Uterus (tissue), 2 donors: ENCODE measurements around the gene COL28A1.

Source experiments
- POLR2A ChIP-seq, 2 donors: fragments of 450-650 bp; IDR thresholded peaks; one replicate each; pipeline ENCODE4 v1.6.1; 2016; ENCODE audit warnings: antibody characterized with exemption in 2 of 2, mild to moderate bottlenecking in 1 of 2, moderate library complexity in 1 of 2
- TF ChIP-seq, protein P1 (sequence below), 4 experiments: fragments of 200-600 bp in 2 of 4; fragments of 450-650 bp in 2 of 4; sonication (generic) in 2 of 4; IDR thresholded peaks; one replicate each; pipeline ENCODE4 v1.5.1; 2016 to 2019; ENCODE audit warnings: antibody characterized with exemption in 4 of 4, mild to moderate bottlenecking in 2 of 4, moderate library complexity in 1 of 4

DNA sequence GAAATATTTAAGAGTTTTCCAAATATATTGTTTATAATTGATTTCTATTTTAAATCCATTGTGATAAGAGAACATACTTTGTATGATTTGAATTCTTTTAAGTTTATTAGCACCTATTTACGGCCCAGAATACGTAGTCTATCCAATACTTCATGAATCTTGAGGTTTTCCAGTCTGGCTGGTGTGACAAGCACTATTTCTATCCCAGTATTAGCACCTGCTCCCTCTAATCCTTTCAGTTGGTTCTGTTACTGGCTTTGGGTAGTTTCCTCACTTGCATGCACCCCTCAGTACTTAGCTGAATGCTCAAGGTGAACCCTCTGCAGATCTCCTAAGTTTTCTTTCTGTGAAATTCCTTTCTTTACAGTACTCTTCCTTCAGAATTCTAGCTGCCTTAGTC lies 186.5 kb downstream of the COL28A1 start:
- TF ChIP-seq, protein P1, sequence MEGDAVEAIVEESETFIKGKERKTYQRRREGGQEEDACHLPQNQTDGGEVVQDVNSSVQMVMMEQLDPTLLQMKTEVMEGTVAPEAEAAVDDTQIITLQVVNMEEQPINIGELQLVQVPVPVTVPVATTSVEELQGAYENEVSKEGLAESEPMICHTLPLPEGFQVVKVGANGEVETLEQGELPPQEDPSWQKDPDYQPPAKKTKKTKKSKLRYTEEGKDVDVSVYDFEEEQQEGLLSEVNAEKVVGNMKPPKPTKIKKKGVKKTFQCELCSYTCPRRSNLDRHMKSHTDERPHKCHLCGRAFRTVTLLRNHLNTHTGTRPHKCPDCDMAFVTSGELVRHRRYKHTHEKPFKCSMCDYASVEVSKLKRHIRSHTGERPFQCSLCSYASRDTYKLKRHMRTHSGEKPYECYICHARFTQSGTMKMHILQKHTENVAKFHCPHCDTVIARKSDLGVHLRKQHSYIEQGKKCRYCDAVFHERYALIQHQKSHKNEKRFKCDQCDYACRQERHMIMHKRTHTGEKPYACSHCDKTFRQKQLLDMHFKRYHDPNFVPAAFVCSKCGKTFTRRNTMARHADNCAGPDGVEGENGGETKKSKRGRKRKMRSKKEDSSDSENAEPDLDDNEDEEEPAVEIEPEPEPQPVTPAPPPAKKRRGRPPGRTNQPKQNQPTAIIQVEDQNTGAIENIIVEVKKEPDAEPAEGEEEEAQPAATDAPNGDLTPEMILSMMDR (IDR thresholded peaks at IDR 0.05): no peak
- TF ChIP-seq POLR2A (IDR thresholded peaks at IDR 0.05): no peak
